ENCODE results near the gene ACSL1.

GRCh38 chr4:184825896-184826690 is at the start of gene ACSL1:
- TF ChIP-seq CTCF (optimal IDR thresholded peaks at IDR 0.05 in 1 of 3, IDR thresholded peaks at IDR 0.05 in 1 of 3, conservative IDR thresholded peaks at IDR 0.05 in 1 of 3; ENCODE audit: extremely low read depth in 1 of 3, insufficient read depth in 2 of 3, low read length in 3 of 3) (peak in 1 of 3 experiments; percentile 22), EZH2 (IDR thresholded peaks at IDR 0.05; ENCODE audit: low read length) (no peak)

Measured in keratinocyte (primary cell).